Stimulated activated CD4-positive, alpha-beta T cell treated with anti-CD3 and anti-CD28 coated beads, TNF-alpha, amount 100 ng/mL, for 1 hour (primary cell): ENCODE data around the gene NRXN2.

Experiments
- DNase-seq, 3 donors: peaks; one replicate each; pipeline ENCODE4 v3.0.0-alpha.2; 2020; ENCODE audit warnings: low read depth in 3 of 3, low spot score in 1 of 3

The NRXN2 gene

GRCh38 chr11:64759131-64759721, 36.2 kb upstream of the NRXN2 start:
- no peak for DNase-seq

GRCh38 chr11:64758330-64759079, 35.5 kb upstream of the NRXN2 start:
- no peak for DNase-seq

GRCh38 chr11:64757549-64758329, 34.7 kb upstream of the NRXN2 start:
- DNase-seq = no peak

GRCh38 chr11:64755681-64756361, 32.8 kb upstream of the NRXN2 start:
- DNase-seq = no peak

GRCh38 chr11:64754919-64755662, 32.1 kb upstream of the NRXN2 start:
- DNase-seq = no peak

GRCh38 chr11:64754124-64754918, 31.3 kb upstream of the NRXN2 start:
- no peak for DNase-seq

- DNase-seq = no peak
Observed at GRCh38 chr11:64753380-64754123, 30.6 kb upstream of the NRXN2 start.

GRCh38 chr11:64753019-64753379, 30.0 kb upstream of the NRXN2 start:
- no peak for DNase-seq

- DNase-seq = no peak
Observed at GRCh38 chr11:64752175-64752970, 29.4 kb upstream of the NRXN2 start.

GRCh38 chr11:64751580-64751979, 28.6 kb upstream of the NRXN2 start:
- DNase-seq = no peak

GRCh38 chr11:64751136-64751535, 28.1 kb upstream of the NRXN2 start:
- no peak for DNase-seq

- no peak for DNase-seq
Observed at GRCh38 chr11:64750361-64751054, 27.5 kb upstream of the NRXN2 start.

GRCh38 chr11:64747961-64748665, 25.1 kb upstream of the NRXN2 start:
- no peak for DNase-seq

GRCh38 chr11:64746486-64746885, 23.5 kb upstream of the NRXN2 start:
- no peak for DNase-seq

- peak in 2 of 3 donors; percentile 43 to 53 for DNase-seq
Observed at GRCh38 chr11:64745521-64746328, 22.7 kb upstream of the NRXN2 start.

GRCh38 chr11:64745189-64745520, 22.2 kb upstream of the NRXN2 start:
- peak in 2 of 3 donors; percentile 73 for DNase-seq
